GOT3 (cell line): ENCODE measurements around the gene TBC1D3H.
"Not testable (repeated sequence)": the region's sequence is repeated elsewhere in the genome, so short reads cannot be mapped to it uniquely, and the experiment has no call there.

Experiments used
- DNase-seq: peaks from one replicate; lab custom pipeline; 2025; ENCODE audit warnings: mixed read lengths; lab: John Stamatoyannopoulos, UW

The TBC1D3H gene

DNA sequence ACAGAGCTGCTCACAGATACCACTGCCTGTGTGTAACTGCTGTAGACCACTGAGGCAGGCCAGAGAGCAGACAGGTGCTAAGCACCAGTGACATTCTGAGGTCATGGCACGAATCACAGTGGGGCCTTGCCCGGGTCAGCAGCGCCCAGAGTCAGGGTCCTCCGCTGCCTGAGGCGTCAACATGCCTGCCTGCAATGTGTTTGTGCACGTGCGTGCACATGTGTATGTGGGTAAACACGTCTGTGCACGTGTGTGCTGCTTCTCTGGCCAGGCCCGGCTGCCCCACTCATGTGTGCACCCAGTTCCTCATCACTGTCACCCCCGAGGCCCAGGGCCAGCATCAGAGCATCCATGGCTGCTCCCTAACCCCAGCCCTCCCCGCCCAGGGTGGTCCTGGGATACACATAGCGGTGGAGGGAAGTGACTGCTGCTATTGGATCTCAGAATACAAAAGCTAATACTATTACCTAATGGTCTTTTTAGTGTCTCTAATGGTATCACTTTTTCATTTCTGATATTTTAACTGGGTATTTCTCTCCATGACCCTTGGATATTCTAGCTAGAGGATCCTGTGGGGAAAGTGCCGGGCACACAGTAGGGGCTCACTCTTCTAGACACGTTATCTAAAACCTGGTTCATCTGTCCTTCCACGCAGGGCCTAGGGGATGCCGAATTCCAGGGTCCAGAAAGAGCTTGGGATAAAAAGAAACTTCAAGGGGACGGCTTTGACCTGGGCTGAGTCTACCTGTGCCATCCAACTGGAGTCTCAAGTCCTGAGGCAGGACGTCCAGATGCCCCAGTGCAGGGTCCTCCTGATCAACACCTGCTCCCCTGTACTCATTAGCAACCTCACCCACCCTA, at the start of gene TBC1D3H:
Gene TBC1D3H, minus strand, starts transcription at position 51 of the 861 bp plus-strand sequence. CDS start 1,540 bp downstream, outside the sequence.
- DNase-seq = not testable (repeated sequence)

DNA sequence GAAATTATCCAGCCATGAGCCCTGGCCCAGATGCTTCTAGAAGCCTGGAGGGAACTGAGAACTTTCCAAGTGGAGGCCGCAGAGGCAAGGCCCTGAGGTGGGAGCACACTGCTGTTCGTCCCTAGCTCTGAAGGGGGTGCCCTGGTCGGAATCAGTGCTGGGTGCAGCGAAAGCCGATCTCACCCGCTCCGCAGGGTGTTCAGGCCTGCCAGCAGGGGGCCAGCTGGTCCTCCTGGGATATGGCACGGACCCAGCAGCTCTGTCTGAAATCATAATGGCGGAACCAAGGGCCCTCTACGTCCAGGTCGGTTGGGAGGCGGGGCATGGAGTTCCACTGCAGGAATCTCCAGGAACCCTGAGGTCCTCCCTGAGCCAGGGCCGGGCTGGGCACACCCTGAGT, 40.7 kb upstream of the TBC1D3H start:
- not testable (repeated sequence) for DNase-seq

GRCh38 chr17:36415180-36415941, 27.1 kb upstream of the TBC1D3H start:
- not testable (repeated sequence) for DNase-seq

DNA sequence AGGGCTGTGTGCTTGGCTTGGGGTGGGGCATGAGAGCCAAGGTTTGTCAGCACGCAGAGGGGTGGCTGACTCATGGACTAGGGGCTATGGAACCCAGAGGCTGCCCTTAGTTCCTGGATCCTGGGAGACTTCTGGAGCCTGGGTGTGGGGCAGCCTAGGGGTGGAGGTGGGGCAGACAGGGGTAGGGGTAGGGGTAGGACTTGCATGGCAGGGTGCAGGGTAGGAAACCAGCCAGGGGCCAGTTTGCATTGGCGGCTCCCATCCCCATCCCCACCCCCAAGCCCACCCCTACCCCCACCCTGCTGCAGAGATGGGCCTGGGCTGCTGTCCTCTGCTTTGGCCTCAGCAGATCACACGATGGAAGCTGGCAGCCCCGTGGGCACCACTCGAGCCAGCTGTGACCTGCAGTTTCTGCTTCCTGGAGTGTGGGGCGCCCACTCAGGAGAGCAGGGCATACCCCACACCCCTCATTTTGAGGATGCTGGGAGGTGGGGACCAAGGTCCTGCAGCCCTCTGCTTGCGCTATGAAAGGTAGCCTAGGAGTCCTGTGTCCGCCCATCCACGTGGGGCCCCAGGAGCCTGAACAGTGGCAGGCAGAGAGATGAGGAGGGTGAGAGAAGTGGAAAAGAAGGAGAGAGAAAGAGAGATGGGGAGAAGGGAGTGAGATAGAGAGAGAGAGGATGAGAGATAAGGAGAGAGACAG, 2.9 kb upstream of the TBC1D3H start:
- not testable (repeated sequence) for DNase-seq

DNA sequence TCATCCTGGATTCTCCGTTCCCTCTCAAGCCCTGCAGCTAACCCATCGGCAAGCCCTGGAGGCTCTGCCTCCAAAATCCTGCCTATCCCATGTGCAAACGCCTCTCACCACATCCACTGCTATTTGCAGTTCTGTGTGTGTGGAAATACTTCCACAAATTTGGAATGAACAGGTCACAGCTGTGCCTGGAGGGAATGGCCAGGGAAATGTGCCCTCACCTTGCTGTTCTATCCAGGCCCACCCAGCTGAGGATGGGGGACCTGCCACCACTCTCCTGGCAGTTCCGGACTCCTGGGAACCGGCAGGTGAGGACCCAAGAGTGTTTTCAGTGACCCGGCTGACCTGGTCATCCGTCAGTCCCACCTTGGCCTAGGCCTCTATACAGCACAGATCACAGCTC, 12.3 kb downstream of the TBC1D3H start:
- not testable (repeated sequence) for DNase-seq

DNA sequence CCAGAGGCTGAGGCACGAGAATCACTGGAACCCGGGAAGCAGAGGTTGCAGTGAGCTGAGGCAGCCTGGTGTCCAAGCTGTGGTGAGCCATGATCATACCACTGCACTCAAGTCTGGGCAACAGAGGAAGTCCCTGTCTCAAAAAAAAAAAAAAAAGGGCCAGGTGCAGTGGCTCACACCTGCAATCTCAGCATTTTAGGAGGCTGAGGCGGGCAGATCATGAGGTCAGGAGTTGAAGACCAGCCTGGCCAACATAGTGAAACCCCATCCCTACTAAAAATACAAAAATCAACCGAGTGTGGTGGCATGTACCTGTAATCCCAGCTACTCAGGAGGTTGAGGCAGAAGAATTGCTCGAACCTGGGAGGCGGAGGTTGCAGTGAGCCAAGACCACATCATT, 25.7 kb downstream of the TBC1D3H start:
- not testable (repeated sequence) for DNase-seq
